GM21737 (cell line): ENCODE data around the gene FASTK.
A peak's percentile ranks its signal among the peaks of the same experiment; 100 is the strongest.

Experiments used
- ATAC-seq: cut with Tn5 transposase; IDR thresholded peaks from one replicate; pipeline ENCODE4 v1.9.1; 2021; ENCODE audit warnings: mild to moderate bottlenecking, moderate library complexity; ENCODE audit not compliant: unreplicated experiment

Gene FASTK

DNA sequence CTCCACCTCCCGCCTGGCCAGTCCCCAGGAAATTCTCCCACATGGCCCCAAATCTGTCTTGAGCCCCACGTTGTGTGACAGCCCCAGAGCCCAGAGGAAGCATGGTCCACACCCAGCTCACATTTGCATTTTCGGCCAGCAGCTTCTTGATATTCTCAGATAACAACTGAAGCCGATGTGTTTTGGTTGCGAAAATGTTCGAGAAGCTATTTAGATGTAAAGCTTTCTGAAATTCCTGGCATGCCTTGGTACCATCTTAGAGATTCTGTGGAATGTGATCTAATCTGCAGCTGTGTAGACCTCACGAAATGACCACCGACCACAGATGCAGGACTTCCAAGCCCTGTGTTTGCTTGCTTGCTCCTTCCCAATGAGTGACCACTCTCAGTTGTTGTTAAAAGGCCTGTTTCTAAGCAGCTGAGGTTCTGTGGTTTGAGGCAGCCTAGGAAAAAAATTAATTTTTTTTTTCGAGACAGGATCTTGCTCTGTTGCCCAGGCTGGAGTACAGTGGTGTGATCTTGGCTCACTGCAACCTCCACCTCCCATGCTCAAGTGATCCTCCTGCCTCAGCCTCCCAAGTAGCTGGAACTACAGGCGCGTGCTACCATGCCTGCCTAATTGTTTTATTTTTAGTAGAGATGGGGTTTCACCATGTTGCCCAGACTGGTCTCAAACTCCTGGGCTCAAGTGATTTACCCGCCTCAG lies 12.4 kb downstream of the FASTK start:
- no peak for ATAC-seq

GRCh38 chr7:151066273-151066974 lies 14.2 kb downstream of the FASTK start:
- no peak for ATAC-seq

DNA sequence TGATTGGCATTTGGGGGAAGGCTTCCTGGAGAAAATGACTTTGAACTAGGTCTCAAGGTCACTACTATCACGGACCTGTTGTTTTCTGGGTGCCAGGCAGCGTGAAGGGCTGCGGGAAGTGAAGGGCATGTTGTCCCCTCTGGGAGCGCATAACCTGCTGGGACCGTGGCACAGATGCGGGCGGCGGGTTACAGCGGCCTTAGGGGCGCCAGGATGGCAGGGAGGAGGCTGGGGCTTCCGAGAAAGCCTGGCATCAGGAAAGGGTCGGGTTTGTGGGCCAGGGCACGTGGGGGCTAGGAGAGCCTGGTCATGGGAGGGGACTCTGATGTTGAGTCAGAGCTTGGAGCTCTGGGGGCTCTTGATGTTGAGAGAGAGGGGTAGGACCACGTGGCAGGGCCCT lies 15.1 kb downstream of the FASTK start:
- no peak for ATAC-seq

DNA sequence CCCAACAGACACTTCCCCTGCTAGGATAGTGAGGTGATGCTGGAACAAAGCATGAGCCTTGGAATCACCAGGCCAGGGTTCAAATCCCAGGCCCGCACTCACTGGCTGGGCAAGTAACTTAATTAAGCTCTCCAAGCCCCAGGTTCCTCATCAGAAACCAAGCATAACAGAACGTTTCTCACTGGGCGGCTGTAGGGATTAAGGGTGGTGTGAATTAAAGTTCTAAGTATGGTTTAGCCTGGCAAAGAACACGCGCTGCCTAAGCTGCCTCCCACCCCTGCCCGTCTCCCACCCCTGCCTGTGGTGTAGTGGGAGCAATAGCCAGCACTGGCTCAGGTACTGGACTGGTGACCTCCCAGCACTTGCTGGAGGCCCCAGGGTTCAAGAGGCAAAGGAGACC lies 15.6 kb downstream of the FASTK start:
- ATAC-seq = no peak

GRCh38 chr7:151064454-151064853 lies 16.2 kb downstream of the FASTK start:
- no peak for ATAC-seq

DNA sequence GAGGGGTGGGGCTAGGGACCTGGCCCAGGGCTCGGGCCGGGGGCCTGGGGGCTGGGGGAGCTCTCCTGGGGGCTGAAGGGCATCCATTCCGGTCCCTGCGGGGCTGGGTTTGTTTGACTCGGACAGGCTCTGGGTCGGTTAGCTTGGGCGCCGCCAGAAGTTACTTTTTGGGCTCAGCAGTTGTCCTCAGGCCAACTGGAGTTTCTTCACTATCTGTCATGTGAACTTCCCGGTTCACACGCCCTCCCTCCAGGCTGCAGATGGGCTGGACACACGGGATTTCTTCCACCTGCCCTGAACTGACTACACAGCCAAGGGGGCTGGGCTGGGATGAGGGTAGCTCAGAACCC lies 17.4 kb downstream of the FASTK start:
- no peak for ATAC-seq

DNA sequence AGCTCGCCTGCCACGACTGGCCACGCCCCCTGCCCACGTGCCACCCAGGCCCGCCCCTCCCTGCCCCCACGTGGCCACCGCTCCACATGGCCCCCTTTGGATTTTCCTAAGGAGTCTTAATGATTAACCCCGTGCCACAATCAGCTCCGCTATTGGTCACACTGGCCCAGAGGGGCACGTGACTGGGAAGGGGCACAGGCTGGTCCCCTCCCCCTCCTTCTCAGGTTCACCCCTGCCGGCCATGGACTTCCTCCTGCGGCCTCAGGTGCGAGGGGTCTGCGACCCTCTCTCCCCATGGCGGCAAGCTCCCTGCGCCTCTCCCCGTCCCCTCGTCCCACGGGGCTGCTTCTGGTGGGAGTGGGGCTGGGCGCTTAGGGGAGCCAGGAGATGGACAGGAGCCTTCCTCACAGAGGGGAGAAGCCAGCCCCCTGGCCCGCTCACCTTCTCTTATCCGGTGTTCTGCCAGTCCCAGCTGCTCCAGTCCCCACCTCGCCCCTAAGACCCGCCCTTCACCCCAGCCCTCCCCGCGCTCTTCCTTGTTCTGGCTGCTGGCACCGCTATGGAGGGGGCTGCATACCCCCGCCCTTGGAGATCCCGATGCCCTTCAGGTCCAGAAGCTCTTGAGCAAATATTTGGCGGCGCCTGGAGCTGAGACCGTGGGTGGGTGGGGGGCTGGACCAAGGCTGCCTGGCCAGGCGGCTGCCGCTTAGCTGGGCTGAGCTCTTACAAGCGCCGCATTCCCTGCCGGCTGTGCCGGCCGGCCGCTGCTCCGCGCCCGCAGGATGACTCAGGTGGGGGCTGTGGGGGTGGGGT lies 18.0 kb downstream of the FASTK start:
- no peak for ATAC-seq

DNA sequence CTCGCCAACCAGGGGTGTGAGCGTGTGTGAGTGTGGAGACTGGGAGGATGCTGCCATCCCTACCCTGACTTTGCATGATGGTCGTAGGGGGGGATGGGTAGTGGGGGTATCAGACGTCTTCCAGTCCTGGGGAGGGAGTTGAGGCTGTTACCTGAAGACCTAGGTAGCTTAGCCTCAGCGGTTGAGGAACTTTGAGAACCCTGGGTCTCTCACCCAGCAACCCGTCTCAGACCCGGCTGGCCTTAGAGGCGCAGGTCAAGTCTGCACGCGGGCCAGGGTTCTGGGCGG lies 18.6 kb downstream of the FASTK start:
- ATAC-seq = no peak

- ATAC-seq = no peak
Measured at GRCh38 chr7:151061213-151062110, 19.1 kb downstream of the FASTK start.

GRCh38 chr7:151060416-151061212 lies 20.0 kb downstream of the FASTK start:
- ATAC-seq = no peak

DNA sequence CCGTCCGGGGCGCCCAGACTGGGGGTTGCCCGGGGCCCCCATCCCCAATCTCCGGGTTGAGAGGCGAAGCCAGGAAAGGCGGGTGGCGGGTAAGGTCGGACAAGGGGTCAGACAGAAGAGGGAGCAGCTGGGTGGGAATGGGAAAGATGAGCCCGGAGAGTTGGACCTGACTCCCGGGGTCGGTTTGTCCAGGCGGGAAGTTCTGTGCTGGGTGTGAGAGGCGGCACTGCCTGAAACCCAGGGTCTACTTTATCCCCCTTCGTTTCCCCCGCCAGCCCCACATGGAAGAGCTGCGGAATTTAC lies 20.5 kb downstream of the FASTK start:
- no peak for ATAC-seq

- peak; percentile 37 for ATAC-seq
Measured at GRCh38 chr7:151059367-151060112, 21.1 kb downstream of the FASTK start, which contains the start of gene SLC4A2. SLC4A2 (plus strand) TSS chr7:151059589; CDS start chr7:151061988, 2,399 bp downstream.

GRCh38 chr7:151058781-151059366 lies 21.7 kb downstream of the FASTK start:
- no peak for ATAC-seq

DNA sequence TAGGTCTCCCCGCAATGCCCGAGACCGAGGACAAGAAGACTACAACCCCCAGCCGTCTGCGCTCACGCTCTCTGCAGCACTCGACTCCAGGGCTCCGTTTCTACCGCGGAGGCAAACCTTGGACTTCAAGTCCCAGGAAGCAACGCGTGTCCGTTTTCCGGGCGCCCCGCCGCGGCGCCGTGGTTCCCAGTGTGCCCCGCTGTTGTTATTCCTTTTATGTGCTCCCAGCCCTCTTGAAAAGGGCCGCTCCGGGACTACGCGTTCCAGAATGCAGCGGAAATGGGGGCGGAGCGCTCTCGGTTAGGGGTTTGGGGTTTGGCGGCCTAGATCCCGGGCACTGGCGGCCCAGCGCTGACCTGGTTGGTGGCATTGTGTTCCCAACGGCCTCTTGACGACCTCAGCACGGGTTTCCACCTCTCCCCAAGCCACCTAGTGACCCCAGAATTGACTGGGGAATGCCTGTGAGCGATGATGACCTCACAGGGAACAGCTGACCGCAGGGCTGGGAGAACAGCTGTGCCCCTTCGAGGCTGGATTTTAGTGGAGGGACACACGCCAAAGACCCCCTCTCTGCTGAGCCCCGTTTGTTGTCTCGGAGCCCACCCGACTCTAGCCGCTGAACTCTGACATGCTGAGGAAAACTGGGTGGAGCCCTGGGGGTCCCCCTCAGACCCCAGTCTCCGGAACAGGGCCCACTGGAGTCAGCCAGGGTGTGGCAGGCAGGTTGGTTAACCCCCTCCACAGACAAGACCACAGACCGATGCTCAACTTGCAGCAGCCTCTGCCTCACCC lies 22.4 kb downstream of the FASTK start:
- ATAC-seq = peak; percentile 81

- no peak for ATAC-seq
Measured at GRCh38 chr7:151057506-151057988, 23.1 kb downstream of the FASTK start, which contains the start of gene CDK5. CDK5 (minus strand) TSS chr7:151057897; CDS start chr7:151057848, 49 bp downstream.

DNA sequence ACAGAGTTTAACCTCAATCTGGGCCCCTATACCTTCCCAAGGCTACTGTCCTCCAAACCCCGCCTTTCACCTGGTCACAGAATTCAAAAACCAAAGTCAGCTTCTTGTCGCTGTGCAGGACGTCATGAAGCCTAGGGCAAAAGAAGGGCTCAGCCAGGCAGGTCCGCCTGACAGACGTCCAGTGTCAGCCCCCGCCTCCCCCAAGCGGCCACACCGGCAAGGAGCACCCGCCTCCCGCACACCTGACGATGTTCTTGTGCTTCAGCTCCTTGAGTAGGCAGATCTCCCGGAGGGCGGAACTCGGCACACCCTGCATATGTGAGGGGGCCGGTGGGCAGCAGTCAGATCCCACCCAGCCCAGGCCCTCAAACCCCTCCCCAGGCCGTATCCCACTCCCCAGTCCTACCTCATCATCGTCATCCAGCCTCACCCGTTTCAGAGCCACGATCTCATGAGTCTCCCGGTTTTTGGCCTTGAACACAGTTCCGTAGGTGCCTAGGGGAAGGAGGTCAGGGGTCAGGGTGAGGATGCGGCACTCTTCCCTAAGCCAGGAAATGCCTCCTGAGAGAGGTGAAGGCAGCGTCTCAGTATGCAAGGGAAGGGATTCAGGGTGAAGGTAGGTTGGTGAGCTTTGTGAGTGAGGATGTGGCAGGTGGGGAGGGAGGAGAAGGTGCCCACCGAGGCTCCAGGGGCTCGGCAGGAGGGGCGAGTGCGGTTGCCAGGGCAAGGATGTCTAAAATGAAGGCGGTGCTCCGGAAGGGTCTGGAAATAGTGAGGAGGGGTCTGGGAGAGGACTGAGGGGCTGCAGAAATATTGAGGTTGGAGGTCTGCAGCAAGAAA lies 23.7 kb downstream of the FASTK start:
- no peak for ATAC-seq

DNA sequence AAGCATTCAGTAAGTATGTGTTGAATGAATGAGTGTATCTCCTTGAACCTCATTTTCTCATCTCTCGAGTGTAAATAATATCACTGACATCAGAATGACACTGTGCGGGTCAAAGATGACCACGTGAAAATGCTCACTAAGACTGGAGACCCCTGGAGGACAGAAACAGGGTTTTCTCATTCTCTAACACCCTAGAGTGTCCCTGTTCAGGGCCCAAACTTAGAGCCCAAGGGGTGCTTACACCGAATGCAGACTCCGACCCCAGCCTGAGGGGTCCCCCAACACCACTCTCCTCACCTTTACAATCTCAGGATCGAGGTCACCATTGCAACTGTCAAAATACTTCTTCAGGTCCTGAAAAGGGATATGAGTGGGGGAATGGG lies 24.3 kb downstream of the FASTK start:
- ATAC-seq = no peak
